Neural crest cell (in vitro differentiated cells): ENCODE results near the gene COX6A2. TPM values are rescaled to one million over a fixed set of nuclear protein-coding genes. Genes with fewer than 3 reads are reported as not detected.

Experiments used
- DNase-seq: peaks from one replicate; pipeline ENCODE4 v3.0.0; 2021; ENCODE audit warnings: low read depth, mixed read lengths, low spot score
- H3K27ac Mint-ChIP-seq: one replicate; pipeline ENCODE4 v1.8.0; 2021; ENCODE audit warnings: mild to moderate bottlenecking, mixed read lengths; ENCODE audit not compliant: unreplicated experiment
- H3K27me3 Mint-ChIP-seq: 2 replicates; pipeline ENCODE4 v1.8.0; 2021; ENCODE audit warnings: low read depth, mild to moderate bottlenecking, mixed read lengths
- H3K36me3 Mint-ChIP-seq: 2 replicates; pipeline ENCODE4 v1.8.0; 2021; ENCODE audit warnings: low read depth, mild to moderate bottlenecking, mixed read lengths
- H3K4me1 Mint-ChIP-seq: 2 replicates; pipeline ENCODE4 v1.8.0; 2021; ENCODE audit warnings: mixed read lengths
- H3K4me3 Mint-ChIP-seq: one replicate; pipeline ENCODE4 v1.8.0; 2021; ENCODE audit warnings: mild to moderate bottlenecking, mixed read lengths
- H3K9me3 Mint-ChIP-seq: 2 replicates; pipeline ENCODE4 v1.8.0; 2021; ENCODE audit warnings: mixed read lengths
- CTCF ChIP-seq: fragments of 200-600 bp; sonication (generic); conservative IDR thresholded peaks from 2 replicates; pipeline ENCODE4 v1.5.0; 2021; ENCODE audit warnings: antibody characterized with exemption, mild to moderate bottlenecking
- total RNA-seq: library from RNA; stranded (reverse); gene quantifications from 2 replicates; pipeline ENCODE4 v1.2.1, GENCODE V29; 2021

Gene COX6A2
- total RNA-seq, 1 donor from 2014 or later = not detected

- H3K9me3 Mint-ChIP-seq = no peaks in the 10 kb centered on the region
- H3K4me3 Mint-ChIP-seq = no peak overlapping the region
- no peaks in the 10 kb centered on the region for H3K4me1 Mint-ChIP-seq
- H3K27ac Mint-ChIP-seq = no peak overlapping the region
- peaks cover 23% of the 10 kb centered on the region for H3K27me3 Mint-ChIP-seq
- no peak for TF ChIP-seq CTCF
- H3K36me3 Mint-ChIP-seq = no peaks in the 10 kb centered on the region
- no peak for DNase-seq
Measured at GRCh38 chr16:31409433-31409832, 18.7 kb downstream of the COX6A2 start.

- TF ChIP-seq CTCF = no peak
Measured at GRCh38 chr16:31407406-31407805, 20.8 kb downstream of the COX6A2 start.

GRCh38 chr16:31404353-31405064 lies 23.7 kb downstream of the COX6A2 start:
- H3K9me3 Mint-ChIP-seq = peaks cover 4% of the 10 kb centered on the region
- H3K27me3 Mint-ChIP-seq = peaks cover 13% of the 10 kb centered on the region
- no peak overlapping the region for H3K4me3 Mint-ChIP-seq
- no peaks in the 10 kb centered on the region for H3K36me3 Mint-ChIP-seq
- TF ChIP-seq CTCF = no peak
- H3K4me1 Mint-ChIP-seq = no peaks in the 10 kb centered on the region
- no peak for DNase-seq
- no peak overlapping the region for H3K27ac Mint-ChIP-seq

More at GRCh38 chr16:31407406-31407805, 20.8 kb downstream of the COX6A2 start:
- DNase-seq = no peak
- Mint-ChIP-seq H3K9me3 (no peaks in the 10 kb centered on the region), H3K36me3 (no peaks in the 10 kb centered on the region), H3K27ac (no peak overlapping the region), H3K4me1 (no peaks in the 10 kb centered on the region), H3K4me3 (no peak overlapping the region), H3K27me3 (peaks cover 17% of the 10 kb centered on the region)

GRCh38 chr16:31403590-31404352 lies 24.4 kb downstream of the COX6A2 start:
- DNase-seq = no peak
- Mint-ChIP-seq H3K4me1 (no peaks in the 10 kb centered on the region), H3K27ac (no peak overlapping the region), H3K9me3 (peaks cover 4% of the 10 kb centered on the region), H3K36me3 (no peaks in the 10 kb centered on the region), H3K4me3 (no peak overlapping the region), H3K27me3 (peaks cover 10% of the 10 kb centered on the region)
- TF ChIP-seq CTCF = no peak

- Mint-ChIP-seq H3K27ac (no peak overlapping the region), H3K4me3 (no peak overlapping the region), H3K36me3 (no peaks in the 10 kb centered on the region), H3K9me3 (peaks cover 4% of the 10 kb centered on the region), H3K27me3 (peaks cover 6% of the 10 kb centered on the region), H3K4me1 (no peaks in the 10 kb centered on the region)
- TF ChIP-seq CTCF = no peak
- DNase-seq = no peak
Measured at GRCh38 chr16:31402687-31403086, 25.5 kb downstream of the COX6A2 start.
